Stimulated activated CD8-positive, alpha-beta memory T cell treated with anti-CD3 and anti-CD28 coated beads, Interleukin-12 subunit alpha, Interleukin-12 subunit beta, amount 100 ng/mL, for 24 hours (primary cell): ENCODE data around the gene RTP2.
"Not testable (repeated sequence)": the region's sequence is repeated elsewhere in the genome, so short reads cannot be mapped to it uniquely, and the experiment has no call there.

Source experiments
- DNase-seq: peaks from one replicate; pipeline ENCODE4 v3.0.0-alpha.2; 2020; ENCODE audit errors: extremely low read depth

Gene RTP2

GRCh38 chr3:187713504-187713903 is 11.1 kb upstream of the RTP2 start:
- DNase-seq, result no peak

- no peak for DNase-seq
Observed at GRCh38 chr3:187709155-187709554, 6.8 kb upstream of the RTP2 start.

- no peak for DNase-seq
Observed at GRCh38 chr3:187708696-187709095, 6.3 kb upstream of the RTP2 start.

GRCh38 chr3:187706971-187707370 is 4.6 kb upstream of the RTP2 start:
- no peak for DNase-seq

GRCh38 chr3:187705164-187705563 is 2.8 kb upstream of the RTP2 start:
- no peak for DNase-seq

- DNase-seq, result no peak
Observed at GRCh38 chr3:187700249-187700648, 2.1 kb downstream of the RTP2 start.

GRCh38 chr3:187698499-187699399 is 3.6 kb downstream of the RTP2 start:
- no peak for DNase-seq

- no peak for DNase-seq
Observed at GRCh38 chr3:187696021-187696420, 6.3 kb downstream of the RTP2 start.

GRCh38 chr3:187695449-187695848 is 6.9 kb downstream of the RTP2 start:
- DNase-seq, result no peak

GRCh38 chr3:187694801-187695200 is 7.6 kb downstream of the RTP2 start:
- DNase-seq, result no peak

- no peak for DNase-seq
Observed at GRCh38 chr3:187693431-187693830, 8.9 kb downstream of the RTP2 start.

GRCh38 chr3:187689984-187690383 is 12.4 kb downstream of the RTP2 start:
- no peak for DNase-seq

GRCh38 chr3:187686621-187687273 is 15.6 kb downstream of the RTP2 start:
- DNase-seq, result no peak

- no peak for DNase-seq
Observed at GRCh38 chr3:187685948-187686347, 16.4 kb downstream of the RTP2 start.

GRCh38 chr3:187684880-187685279 is 17.5 kb downstream of the RTP2 start:
- no peak for DNase-seq

- no peak for DNase-seq
Observed at GRCh38 chr3:187684444-187684843, 17.9 kb downstream of the RTP2 start.

- not testable (repeated sequence) for DNase-seq
Observed at GRCh38 chr3:187681756-187682155, 20.6 kb downstream of the RTP2 start.

- peak; percentile 15 for DNase-seq
Observed at GRCh38 chr3:187679638-187680396, 22.5 kb downstream of the RTP2 start.

- no peak for DNase-seq
Observed at GRCh38 chr3:187678726-187679268, 23.6 kb downstream of the RTP2 start.

- no peak for DNase-seq
Observed at GRCh38 chr3:187677604-187678003, 24.8 kb downstream of the RTP2 start.

- no peak for DNase-seq
Observed at GRCh38 chr3:187673012-187673411, 29.3 kb downstream of the RTP2 start.
